Measurements from ENCODE around the gene TPRX1.

TPRX1 gene

GRCh38 chr19:47756627-47756929 is 47.8 kb downstream of the TPRX1 start:
- DNase-seq (ENCODE audit: low spot score) = no peak
- H3K27me3 Mint-ChIP-seq (ENCODE audit: low read depth) = no peaks in the 10 kb centered on the region
- H3K36me3 Mint-ChIP-seq (ENCODE audit: low read depth) = peaks cover 44% of the 10 kb centered on the region
- no peaks in the 10 kb centered on the region for H3K9me3 Mint-ChIP-seq
- H3K27ac Mint-ChIP-seq = no peak overlapping the region
- H3K4me1 Mint-ChIP-seq (ENCODE audit: low read depth) = peaks cover 4% of the 10 kb centered on the region
- no peak overlapping the region for H3K4me3 Mint-ChIP-seq

DNA sequence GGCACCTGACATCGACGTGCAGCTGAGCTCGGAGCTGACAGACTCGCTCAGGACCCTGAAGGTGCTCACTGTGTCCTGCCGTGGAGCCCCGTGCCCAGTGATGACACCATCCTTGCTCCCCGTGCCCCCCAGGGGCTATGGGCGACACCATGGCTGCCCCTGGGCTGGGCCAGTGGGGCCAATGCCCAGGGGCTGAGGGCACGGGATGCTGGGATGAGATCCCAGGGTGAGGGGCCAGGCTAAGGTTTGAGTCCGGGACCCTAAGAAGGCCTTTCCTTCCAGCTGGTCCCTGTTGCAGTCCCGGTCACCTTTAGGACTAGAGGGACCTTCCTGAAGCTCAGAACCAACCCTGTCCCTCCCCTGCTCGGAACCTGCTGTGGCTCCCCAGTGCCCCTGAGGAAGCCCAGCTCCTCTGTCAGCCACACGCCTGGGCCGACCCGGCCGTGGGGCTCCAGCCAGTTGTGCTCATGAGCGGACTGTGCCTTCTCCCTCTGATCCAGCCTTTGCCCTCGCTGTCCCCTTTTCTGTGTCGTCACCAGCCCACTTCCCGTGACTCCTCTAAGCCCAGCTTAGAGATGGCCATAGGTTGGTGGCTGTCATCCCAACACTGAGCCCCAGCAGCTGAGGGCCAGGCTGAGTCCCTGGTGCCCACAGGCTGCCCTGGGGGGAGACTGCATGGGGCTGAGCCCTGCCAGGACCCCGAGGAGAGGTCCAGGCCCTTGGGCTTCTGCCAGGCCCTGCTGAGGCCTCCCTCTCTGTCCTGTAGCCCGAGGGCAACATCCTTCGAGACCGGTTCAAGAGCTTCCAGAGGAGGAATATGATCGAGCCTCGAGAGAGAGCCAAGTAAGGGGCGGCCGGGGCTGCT is 48.4 kb downstream of the TPRX1 start:
- no peak for DNase-seq (ENCODE audit: low spot score)
- Mint-ChIP-seq H3K27me3 (ENCODE audit: low read depth) (no peaks in the 10 kb centered on the region), H3K36me3 (ENCODE audit: low read depth) (peaks cover 44% of the 10 kb centered on the region), H3K27ac (no peak overlapping the region), H3K9me3 (no peaks in the 10 kb centered on the region), H3K4me3 (no peak overlapping the region), H3K4me1 (ENCODE audit: low read depth) (peaks cover 4% of the 10 kb centered on the region)

- DNase-seq (ENCODE audit: low spot score) = no peak
- Mint-ChIP-seq H3K9me3 (no peaks in the 10 kb centered on the region), H3K36me3 (ENCODE audit: low read depth) (peaks cover 44% of the 10 kb centered on the region), H3K27ac (no peak overlapping the region), H3K4me1 (ENCODE audit: low read depth) (peaks cover 4% of the 10 kb centered on the region), H3K27me3 (ENCODE audit: low read depth) (no peaks in the 10 kb centered on the region), H3K4me3 (no peak overlapping the region)
Measured at GRCh38 chr19:47755065-47755761, 49.1 kb downstream of the TPRX1 start.

GRCh38 chr19:47754206-47755064 is 49.9 kb downstream of the TPRX1 start:
- no peak overlapping the region for H3K4me3 Mint-ChIP-seq
- no peaks in the 10 kb centered on the region for H3K27me3 Mint-ChIP-seq (ENCODE audit: low read depth)
- peaks cover 46% of the 10 kb centered on the region for H3K36me3 Mint-ChIP-seq (ENCODE audit: low read depth)
- no peaks in the 10 kb centered on the region for H3K9me3 Mint-ChIP-seq
- no peak for DNase-seq (ENCODE audit: low spot score)
- H3K4me1 Mint-ChIP-seq (ENCODE audit: low read depth) = peaks cover 6% of the 10 kb centered on the region
- no peak overlapping the region for H3K27ac Mint-ChIP-seq

GRCh38 chr19:47752440-47753211 is 51.7 kb downstream of the TPRX1 start:
- H3K36me3 Mint-ChIP-seq (ENCODE audit: low read depth) = peaks cover 47% of the 10 kb centered on the region
- H3K27ac Mint-ChIP-seq = no peak overlapping the region
- no peak overlapping the region for H3K4me3 Mint-ChIP-seq
- no peaks in the 10 kb centered on the region for H3K27me3 Mint-ChIP-seq (ENCODE audit: low read depth)
- H3K4me1 Mint-ChIP-seq (ENCODE audit: low read depth) = peaks cover 18% of the 10 kb centered on the region
- DNase-seq (ENCODE audit: low spot score) = no peak
- H3K9me3 Mint-ChIP-seq = no peaks in the 10 kb centered on the region
